Esophagus squamous epithelium (tissue), 5 donors: Measurements from ENCODE around the gene MRAP. TPM values are rescaled to one million over a fixed set of nuclear protein-coding genes. Genes with fewer than 3 reads are reported as not detected.
"Not testable (repeated sequence)": the region's sequence is repeated elsewhere in the genome, so short reads cannot be mapped to it uniquely, and the experiment has no call there.

ENCODE experiments used
- DNase-seq: peaks from one replicate; lab custom pipeline; 2025; lab: John Stamatoyannopoulos, UW
- H3K27ac ChIP-seq, 4 donors: fragments of 200-600 bp; sonication (generic); one replicate each; pipeline ENCODE4 v1.5.1; 2016 to 2019; ENCODE audit warnings: mild to moderate bottlenecking in 1 of 4
- H3K27me3 ChIP-seq, 4 donors: fragments of 200-600 bp; sonication (generic); 1 replicate in 3 of 4; 2 replicates in 1 of 4; pipeline versions ENCODE4 v1.5.1 to v1.6.0; 2017 to 2021; ENCODE audit warnings: antibody characterized with exemption in 1 of 4
- H3K36me3 ChIP-seq, 3 donors: fragments of 200-600 bp; sonication (generic); one replicate each; pipeline ENCODE4 v1.5.1; 2016 to 2019
- H3K4me1 ChIP-seq, 3 donors: fragments of 200-600 bp; sonication (generic); one replicate each; pipeline ENCODE4 v1.5.1; 2017 to 2019
- H3K4me3 ChIP-seq, 4 donors: fragments of 200-600 bp; sonication (generic); 1 replicate in 3 of 4; 2 replicates in 1 of 4; pipeline ENCODE4 v1.5.1; 2016 to 2019; ENCODE audit warnings: mild to moderate bottlenecking in 2 of 4, moderate library complexity in 1 of 4
- H3K9me3 ChIP-seq, 3 donors: fragments of 200-600 bp; sonication (generic); one replicate each; pipeline ENCODE4 v1.5.1; 2016 to 2019
- CTCF ChIP-seq, 6 experiments: fragments of 450-650 bp in 4 of 6; fragments of 200-600 bp in 2 of 6; sonication (generic) in 2 of 6; IDR thresholded peaks; one replicate each; pipeline ENCODE4 v1.5.1; 2016 to 2019; ENCODE audit warnings: antibody characterized with exemption in 6 of 6, mild to moderate bottlenecking in 4 of 6, moderate library complexity in 4 of 6
- POLR2A ChIP-seq, 4 donors: fragments of 450-650 bp; IDR thresholded peaks; one replicate each; pipeline ENCODE4 v1.6.1; 2017; ENCODE audit warnings: antibody characterized with exemption in 4 of 4, mild to moderate bottlenecking in 4 of 4, moderate library complexity in 3 of 4
- WGBS, 2 donors: methylation state at CpG; one replicate each; pipeline ENCODE4 v1.1.5; 2018; 5-methylcytosine and 5-hydroxymethylcytosine counted together
- intact Hi-C: fragments of 100-400 bp; cut with DNase I; formaldehyde crosslinking; loops from one replicate; pipeline ENCODE4 v1.15.0; 2022
- total RNA-seq, 4 donors: library from RNA; depleted of rRNA; stranded (reverse); fragments of >200 nt; gene quantifications; one replicate each; pipeline ENCODE4 v1.1.0, GENCODE V29; 2016
- donor health status: DM: yes; HTN: yes; CAD: no.

MRAP gene
- total RNA-seq, 4 donors from 2014 or later, result 0.29 TPM; not detected in 3

DNA sequence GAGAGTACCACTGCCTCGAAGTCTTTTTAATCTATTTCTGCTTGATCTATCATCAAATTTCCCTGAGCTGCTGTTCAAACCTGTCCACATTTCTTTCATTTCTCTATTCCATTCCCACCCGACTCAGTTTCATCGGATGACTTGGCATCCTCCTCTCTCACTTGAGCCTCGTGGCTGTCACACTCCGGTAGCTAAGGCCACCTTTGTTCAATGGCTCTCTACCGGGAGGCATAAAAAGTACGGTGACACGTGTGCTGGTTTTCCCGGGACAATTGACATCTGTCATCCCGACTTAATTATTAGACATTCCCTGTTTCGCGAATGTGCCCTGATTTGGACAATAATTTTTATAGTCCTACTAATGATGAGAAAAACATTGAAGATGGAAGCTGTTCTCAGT lies 42.4 kb upstream of the MRAP start:
- WGBS, 2 donors, result 72 to 74% methylated on average over 12 of the region's 12 CpGs
- Histone ChIP-seq H3K4me1 (peaks cover 4 to 25% (median 4%) of the 10 kb centered on the region in 3 donors), H3K27ac (peak overlapping the region in 1 of 4 donors; percentile 30), H3K36me3 (no peaks in the 10 kb centered on the region), H3K4me3 (no peak overlapping the region), H3K9me3 (no peaks in the 10 kb centered on the region), H3K27me3 (peaks cover 0 to 7% (median 0%) of the 10 kb centered on the region in 4 donors)
- DNase-seq, result no peak
- no peak for TF ChIP-seq CTCF (IDR thresholded peaks at IDR 0.05)
- no peak for TF ChIP-seq POLR2A (IDR thresholded peaks at IDR 0.05)
- intact Hi-C loops, result loop anchor here (5.0 kb wide), 1 partner anchor 389 kb away; no protein-coding TSS in a partner anchor

- intact Hi-C loops, result loop anchor here (5.0 kb wide), 1 partner anchor 390 kb away; no protein-coding TSS in a partner anchor
- Histone ChIP-seq H3K9me3 (no peaks in the 10 kb centered on the region), H3K27me3 (peaks cover 0 to 7% (median 0%) of the 10 kb centered on the region in 4 donors), H3K4me3 (peak overlapping the region in 1 of 4 donors; percentile 16), H3K27ac (peak overlapping the region in 1 of 4 donors; percentile 30), H3K36me3 (no peaks in the 10 kb centered on the region), H3K4me1 (peaks cover 4 to 25% (median 4%) of the 10 kb centered on the region in 3 donors)
- whole genome bisulfite sequencing, 2 donors, result 21 to 28% methylated on average over 9 of the region's 9 CpGs
- TF ChIP-seq CTCF (IDR thresholded peaks at IDR 0.05) (no peak), POLR2A (IDR thresholded peaks at IDR 0.05) (no peak)
- DNase-seq, result no peak
Measured at GRCh38 chr21:32256873-32257620, 41.6 kb upstream of the MRAP start.

GRCh38 chr21:32257962-32258785 lies 40.5 kb upstream of the MRAP start:
- peaks cover 0 to 3% (median 0%) of the 10 kb centered on the region in 4 donors for H3K27me3 ChIP-seq
- 27 to 31% methylated on average over 15 to 16 of the region's 16 CpGs for WGBS, 2 donors
- peaks cover 0 to 25% (median 4%) of the 10 kb centered on the region in 3 donors for H3K4me1 ChIP-seq
- no peak overlapping the region for H3K27ac ChIP-seq
- intact Hi-C loops, result loop anchor here (5.0 kb wide), 1 partner anchor 391 kb away; no protein-coding TSS in a partner anchor
- no peaks in the 10 kb centered on the region for H3K9me3 ChIP-seq
- no peaks in the 10 kb centered on the region for H3K36me3 ChIP-seq
- no peak overlapping the region for H3K4me3 ChIP-seq
- no peak for DNase-seq
- TF ChIP-seq CTCF (IDR thresholded peaks at IDR 0.05) (peak; percentile 39 to 84 (median 74)), POLR2A (IDR thresholded peaks at IDR 0.05) (no peak)

DNA sequence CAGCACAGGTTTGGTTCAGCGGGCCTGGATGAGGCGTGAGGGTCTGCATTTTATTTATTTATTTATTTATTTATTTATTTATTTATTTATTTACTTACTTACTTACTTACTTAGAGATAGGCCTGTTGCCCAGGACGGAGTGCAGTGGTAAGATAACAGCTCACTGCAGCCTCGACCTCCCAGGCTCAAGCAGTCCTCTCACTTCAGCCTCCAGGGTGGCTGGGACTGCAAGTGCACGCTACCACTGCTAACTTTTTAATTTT lies 39.9 kb upstream of the MRAP start:
- H3K27me3 ChIP-seq, H3K4me3 ChIP-seq, DNase-seq, H3K9me3 ChIP-seq, H3K36me3 ChIP-seq, H3K27ac ChIP-seq: not testable (repeated sequence)
- peaks cover 0 to 25% (median 4%) of the 10 kb centered on the region in 3 donors for H3K4me1 ChIP-seq
- intact Hi-C loops, result loop anchor here (5.0 kb wide), 1 partner anchor 391 kb away; no protein-coding TSS in a partner anchor
- WGBS, 2 donors, result 80 to 89% methylated on average over 5 of the region's 5 CpGs

GRCh38 chr21:32260130-32260529 lies 38.5 kb upstream of the MRAP start:
- 78 to 92% methylated on average over 2 of the region's 2 CpGs for WGBS, 2 donors
- no peak for DNase-seq
- H3K36me3 ChIP-seq, result no peaks in the 10 kb centered on the region
- intact Hi-C loops, result no loop called here
- no peaks in the 10 kb centered on the region for H3K9me3 ChIP-seq
- H3K4me1 ChIP-seq, result peaks cover 0 to 25% (median 4%) of the 10 kb centered on the region in 3 donors
- TF ChIP-seq POLR2A (IDR thresholded peaks at IDR 0.05) (no peak), CTCF (IDR thresholded peaks at IDR 0.05) (no peak)
- no peak overlapping the region for H3K4me3 ChIP-seq
- no peak overlapping the region for H3K27ac ChIP-seq
- H3K27me3 ChIP-seq, result no peaks in the 10 kb centered on the region
